Kidney glomerular epithelial cell (primary cell): Measurements from ENCODE around the gene GMDS.
A peak's percentile ranks its signal among the peaks of the same experiment; 100 is the strongest.

Source experiments
- DNase-seq: peaks from one replicate; lab custom pipeline; 2025; lab: John Stamatoyannopoulos, UW

The GMDS gene

DNA sequence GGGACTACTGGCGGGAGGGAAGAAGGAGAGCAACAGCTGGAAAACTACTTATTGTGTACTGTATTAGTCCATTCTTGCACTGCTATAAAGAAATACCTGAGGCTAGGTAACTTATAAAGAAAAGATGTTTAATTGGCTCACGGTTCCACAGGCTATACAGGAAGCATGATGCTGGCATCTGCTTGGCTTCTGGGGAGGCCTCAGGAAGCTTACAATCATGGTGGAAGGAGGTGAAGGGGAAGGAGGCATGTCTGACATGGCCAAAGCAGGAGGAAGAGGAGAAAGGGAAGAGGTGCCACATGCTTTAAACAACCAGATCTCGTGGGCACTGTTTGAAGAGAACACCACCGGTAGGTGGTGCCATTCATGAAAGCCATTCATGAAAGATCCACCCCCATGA, 67.3 kb downstream of the GMDS start:
- no peak for DNase-seq

DNA sequence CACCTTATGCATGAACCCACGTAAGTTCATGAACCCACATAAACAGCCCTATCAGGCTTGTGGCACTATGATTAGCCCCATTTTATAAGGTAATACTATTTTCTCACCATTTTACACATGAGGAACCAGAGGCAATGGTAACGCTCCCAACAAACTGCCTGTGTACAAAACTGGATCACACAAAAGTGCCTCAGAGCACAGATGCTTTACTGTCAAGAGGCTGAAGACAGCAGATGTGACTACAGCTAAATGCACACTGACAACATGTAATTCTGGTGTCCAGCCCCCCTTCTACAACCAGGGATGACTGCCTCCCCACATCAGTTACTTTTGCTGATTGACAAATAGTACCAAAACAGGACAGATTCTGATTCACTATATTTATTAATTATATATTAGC, 69.6 kb downstream of the GMDS start:
- DNase-seq = no peak

DNA sequence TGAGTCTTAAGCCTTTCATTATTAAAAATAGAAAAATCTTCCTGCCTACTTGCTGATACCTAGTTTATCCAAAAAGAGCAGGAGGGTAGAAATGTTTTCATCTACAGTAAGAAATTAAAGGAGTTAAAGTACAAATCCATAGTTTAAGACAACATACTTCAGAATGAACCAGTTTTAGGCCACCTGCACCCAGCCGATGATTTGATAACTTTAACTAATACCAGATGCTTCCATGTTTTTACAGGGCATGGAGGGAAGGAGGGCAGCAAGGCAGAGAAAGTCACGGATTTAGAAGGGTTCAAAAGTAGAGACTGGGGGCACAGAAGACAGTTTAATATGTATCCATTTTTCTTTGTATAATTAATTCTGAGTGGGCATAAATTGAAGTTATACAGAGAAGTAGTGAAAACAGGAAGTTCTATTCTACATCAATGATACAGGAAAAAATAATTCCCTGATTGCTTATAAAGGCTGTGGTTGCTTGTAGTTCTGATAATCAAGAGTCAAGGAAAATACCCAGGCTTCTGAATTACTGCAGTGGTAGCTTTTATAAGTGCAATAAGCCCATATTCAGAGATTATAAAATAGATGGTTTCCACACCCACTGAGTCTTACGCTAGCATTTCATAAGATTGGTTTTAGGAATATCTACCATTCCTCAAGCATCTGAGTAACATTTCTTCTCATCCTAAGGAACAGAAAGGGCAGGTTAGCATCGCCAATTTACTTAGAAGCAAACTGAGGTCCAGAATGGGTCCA, 72.0 kb downstream of the GMDS start:
- no peak for DNase-seq

DNA sequence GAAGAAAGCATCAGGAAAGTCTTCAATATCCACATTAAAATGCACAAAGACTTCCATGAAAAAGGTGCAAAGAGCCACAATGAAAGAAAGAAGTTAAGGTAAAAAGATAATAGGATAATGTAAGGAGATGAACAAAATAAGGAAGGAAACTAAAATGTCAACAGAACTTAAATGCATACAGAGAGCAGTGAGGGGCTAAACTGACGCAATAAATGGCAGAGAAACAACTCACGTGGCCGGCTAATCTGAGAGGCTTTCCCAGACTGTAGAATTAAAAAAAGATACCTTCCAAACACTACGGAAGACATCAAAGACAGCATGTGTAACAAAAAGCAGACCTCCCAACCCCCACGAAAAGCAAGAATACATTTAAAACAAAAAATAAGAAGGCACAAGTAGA, 73.7 kb downstream of the GMDS start:
- DNase-seq = no peak

DNA sequence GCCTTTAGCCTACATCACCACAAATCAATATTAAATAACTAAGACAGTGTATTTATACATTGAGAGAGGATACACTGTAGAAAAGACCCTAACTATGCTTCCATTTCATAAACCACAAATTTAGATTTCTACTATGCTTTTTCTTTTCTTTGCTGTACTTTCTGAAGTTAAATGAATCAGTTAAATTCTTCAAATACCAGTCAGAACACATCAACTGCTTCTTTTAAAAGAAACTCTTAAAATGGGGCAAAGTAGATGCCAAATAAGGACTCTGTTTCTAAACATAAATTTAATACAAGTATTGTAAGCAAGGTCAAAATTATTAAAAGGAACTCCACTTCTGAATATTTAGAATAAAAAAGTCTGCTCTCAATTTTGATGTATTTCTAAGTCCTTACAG, 76.9 kb downstream of the GMDS start:
- no peak for DNase-seq

DNA sequence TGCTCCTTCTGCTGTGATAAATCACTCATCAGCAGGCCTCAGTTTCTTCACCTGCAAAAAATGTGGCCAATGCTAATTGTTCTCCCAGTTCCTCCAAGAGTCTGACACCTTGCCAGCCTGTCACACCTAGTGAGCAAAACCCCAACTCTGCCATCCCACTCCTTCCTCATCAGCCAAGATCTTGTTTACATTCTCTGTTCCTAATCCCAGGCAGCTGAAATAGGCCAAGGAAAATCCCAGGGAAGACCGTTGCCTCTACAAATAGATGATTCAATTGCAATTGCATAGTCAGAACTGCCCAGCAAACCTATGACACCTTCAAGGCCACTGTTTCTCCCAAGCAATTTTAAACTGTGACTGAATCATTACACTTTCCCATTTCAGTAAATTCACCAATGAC, 78.7 kb downstream of the GMDS start:
- peak; percentile 94 for DNase-seq

DNA sequence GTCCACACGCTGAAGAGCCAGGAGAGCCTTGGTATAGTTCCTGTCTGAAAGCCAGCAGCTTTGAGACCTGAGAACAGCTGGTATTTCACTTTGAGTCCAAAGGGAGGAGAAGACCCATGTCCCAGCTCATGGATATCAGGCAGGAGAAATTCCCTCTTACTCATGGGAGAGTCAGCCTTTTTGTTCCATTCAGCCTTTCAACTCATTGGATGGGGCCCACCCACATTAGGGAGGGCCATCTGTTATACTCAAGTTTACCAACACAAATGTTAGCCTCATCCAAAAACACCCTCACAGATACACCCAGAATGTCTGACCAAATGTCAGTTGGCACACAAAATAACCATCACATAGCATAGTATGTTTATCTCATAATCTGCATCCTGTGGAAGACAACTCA, 80.1 kb downstream of the GMDS start:
- no peak for DNase-seq

DNA sequence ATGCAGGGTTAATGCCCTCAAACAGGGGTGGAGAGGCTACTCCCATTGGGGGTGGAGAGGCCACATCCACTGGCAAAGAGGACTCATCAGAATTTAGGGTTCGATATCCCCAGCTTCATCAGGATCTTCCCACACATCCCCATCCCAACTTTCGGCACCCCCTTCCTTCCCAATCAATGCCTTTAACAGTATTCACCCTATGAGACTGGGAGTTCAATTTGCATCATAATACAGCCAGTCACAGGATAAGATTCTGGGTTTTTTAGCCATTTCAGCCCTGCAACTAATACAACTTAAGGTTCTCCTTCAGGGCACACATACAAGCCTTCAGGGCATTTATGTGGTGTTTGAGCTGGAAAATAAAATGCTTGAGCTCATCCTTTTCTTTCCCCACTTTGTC, 80.9 kb downstream of the GMDS start:
- no peak for DNase-seq

DNA sequence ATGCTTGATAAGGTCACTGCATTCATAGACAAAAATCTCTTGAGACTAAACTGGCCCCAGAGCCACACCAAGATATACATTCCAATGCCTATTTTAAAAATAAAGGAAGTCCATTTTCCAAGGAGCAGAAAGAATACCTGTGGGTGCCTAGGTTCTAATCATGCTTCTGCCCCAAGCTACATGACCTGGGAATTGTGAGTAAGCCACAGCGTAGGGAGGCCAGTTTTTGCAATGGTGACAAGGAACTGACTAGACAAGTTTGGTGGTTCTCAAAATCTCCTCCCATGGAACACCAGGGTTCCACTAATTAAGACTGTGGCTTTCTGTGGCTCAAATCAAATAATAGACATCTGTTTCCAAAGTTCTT, 83.3 kb downstream of the GMDS start:
- DNase-seq = no peak

DNA sequence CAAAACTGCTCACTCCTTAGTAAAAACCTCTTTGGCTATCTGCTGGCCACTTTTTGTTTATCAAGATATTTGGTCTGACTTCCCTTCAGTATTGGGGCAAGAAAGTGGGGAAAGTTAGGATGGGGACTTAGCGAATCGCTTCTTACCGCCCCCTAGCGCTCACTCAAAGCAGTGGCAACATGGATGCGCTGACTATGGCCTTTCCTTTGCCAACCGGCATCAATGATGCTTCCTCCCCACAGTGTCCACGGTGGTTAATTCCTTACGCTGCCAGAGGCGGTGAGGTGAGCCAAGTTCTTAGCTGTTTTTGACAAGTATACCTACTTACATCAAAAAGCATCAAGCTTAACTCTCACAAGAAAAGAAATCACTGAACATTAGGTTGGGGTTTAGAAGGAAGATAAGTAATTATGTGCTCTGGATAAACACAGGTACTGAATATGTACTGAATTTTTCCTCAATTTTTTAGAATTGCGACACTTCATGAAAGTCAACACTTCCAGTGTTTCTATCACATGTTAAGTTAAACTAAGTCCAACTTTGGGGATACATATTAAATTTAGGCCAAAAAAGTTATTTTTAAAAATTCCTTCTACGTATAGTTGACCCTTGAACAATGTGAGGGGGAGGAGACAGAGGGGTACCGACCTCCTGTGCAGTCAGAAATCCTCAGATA, 86.7 kb downstream of the GMDS start:
- peak; percentile 15 for DNase-seq

DNA sequence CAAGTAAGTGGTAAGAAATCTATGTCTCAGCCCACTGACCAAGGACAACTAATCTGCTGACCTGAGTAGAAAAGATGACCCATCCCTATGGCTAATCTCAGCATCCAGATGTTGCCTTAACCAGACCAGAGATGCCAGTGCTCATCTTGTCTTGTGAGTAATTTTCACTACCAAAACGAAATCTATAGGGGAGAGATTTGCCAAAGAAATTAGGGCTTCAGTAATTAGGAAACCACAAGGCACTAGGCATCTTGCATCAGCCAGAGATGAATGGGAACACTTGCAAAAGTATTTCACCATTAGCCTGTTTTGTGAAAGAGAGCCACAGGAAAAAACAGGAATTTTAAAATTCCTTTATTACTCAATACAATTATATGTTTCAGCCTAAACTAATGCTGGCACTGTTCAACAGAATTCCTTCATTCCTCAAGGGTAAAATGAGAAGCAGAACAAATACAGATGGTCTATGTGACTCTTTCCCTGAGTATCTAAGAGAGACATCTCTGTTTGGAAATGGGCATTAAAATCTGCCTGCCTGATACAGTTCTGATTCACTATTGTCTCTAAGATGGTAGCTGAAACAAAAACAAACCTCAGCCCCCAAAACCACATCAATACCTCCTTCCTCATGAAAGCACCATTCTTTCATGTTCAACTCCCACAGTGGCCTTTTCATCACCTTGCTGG, 87.8 kb downstream of the GMDS start:
- peak; percentile 71 for DNase-seq

DNA sequence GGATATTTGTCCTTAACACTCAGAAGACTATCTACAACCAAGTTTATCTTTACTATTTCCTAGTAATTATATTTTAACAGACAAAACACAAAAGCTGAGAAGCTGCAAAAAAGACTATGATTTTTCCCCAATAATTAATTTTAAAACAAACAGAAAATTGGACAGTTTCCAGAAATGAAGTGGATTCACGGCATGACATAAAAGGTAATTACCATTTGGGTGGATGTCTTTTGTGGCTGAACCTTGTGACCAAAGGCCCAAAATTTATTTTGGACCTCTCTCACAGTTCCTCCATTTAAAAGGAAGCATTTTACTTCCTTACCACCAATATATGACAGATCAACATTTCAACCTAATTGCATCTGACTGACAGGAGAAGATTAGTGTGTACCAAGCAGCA, 90.2 kb downstream of the GMDS start:
- no peak for DNase-seq

DNA sequence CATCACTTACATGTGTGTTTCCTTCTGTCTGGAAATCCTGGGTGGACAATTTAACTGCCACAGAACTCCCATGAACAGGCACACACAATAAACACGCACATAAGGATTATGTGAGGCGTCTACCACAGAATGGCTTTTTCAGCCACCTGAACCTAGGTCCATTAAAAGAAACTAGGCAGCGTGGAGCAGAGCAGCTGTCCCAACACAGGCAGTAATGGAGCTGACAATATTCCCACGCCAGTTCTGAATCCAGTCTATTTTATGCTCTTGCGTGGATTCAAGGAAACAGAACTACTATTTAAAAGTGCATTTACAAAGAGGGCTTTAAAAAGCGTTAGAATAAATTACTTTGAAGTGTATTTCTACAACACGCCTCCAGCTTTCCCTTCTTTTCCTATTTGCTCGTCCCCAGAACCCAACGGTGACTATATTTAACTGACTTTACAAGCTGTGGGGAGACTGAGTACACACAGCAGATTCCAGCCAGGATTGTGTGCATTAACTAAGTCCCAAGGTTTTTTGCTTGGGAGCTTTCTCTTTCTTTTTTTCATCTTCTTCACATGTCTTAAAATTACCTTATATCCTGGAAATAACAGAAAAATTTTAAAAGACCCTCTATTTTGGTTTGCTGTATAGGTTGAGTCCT, 95.9 kb downstream of the GMDS start:
- DNase-seq = no peak

DNA sequence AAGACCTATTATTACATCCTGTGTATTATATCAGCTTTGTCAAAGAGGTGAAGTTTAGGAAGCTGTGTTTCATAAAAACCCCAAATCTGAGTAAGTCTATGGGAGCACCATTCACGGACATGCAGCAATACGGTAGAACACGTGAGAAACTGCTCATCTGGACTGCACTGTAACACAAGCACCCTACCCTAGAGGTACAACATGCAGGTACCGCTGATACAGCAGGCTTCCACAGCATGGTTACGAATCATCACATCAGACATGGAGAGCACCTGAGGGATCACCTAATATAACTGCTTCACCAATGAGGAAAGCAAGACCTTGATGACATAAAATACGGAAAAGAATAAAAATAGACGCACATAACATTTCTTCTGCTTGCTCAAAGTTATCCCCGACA, 96.7 kb downstream of the GMDS start:
- no peak for DNase-seq

DNA sequence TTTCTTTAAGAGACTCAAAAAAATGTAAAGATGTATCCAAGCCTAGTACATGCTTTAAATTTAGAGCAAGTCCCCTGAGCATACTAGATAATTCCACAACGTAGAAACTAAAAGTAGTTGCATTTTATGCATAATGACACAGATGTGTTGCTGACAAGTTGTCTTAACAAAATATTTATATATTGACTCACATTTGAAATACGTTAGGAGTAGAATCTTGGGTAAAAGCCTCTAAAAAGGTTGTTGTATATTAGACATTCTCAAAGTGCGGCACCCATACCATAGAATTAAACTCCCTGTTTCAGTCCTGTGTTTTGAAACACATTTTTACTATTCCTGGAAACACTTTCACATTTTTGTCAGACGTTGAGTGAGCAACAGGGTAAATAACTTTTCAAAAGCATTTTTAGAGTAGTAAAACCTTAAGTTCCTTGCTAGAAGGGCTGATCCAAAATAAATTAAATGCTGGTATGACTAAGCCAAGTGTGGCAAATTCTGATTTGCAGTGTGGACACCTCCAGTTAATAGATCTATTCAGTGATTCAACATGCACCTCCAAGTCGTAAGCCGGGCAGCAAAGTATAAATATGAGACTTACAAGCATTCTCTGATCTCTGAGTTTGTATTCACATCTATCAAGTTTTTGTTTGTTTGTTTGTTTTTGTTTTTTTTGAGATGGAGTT, 97.5 kb downstream of the GMDS start:
- DNase-seq = no peak

DNA sequence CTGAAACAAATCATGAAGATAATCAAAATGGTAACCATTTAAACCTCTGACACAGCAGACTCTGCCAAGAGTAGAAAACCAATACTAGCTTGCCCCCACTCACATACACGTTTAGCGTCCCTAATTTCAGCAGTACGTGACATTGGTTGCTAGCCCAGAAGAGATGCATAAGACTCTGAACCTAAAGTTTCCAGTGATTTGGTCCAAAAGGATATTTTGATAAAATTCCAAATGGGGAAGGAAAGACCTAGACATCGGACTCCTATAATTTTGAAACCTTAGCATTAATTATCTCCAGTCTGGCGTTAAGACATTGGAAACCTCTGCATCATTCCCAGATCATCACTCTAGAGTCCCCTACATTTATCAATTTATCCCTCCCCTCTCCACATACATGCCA, 98.1 kb downstream of the GMDS start:
- no peak for DNase-seq

DNA sequence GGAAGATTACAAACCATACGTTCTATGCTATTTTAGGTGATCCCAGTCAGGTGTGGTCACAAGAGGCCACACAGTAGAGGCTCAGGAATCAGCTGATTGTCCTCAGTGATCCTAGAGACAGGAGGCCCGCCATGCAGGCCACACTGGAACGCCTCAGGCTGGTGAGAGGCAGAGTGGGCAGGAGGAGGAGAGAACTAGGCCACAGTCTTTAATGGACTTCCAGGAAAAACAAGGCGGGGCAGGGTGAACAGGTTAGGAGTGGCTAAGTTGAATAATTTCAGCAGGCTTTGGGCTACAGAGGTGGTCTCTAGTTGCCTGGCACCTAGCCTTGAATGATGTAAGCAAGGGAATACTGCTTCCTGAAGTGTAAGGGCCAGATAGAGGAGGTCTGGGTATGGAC, 101.2 kb downstream of the GMDS start:
- DNase-seq = no peak

DNA sequence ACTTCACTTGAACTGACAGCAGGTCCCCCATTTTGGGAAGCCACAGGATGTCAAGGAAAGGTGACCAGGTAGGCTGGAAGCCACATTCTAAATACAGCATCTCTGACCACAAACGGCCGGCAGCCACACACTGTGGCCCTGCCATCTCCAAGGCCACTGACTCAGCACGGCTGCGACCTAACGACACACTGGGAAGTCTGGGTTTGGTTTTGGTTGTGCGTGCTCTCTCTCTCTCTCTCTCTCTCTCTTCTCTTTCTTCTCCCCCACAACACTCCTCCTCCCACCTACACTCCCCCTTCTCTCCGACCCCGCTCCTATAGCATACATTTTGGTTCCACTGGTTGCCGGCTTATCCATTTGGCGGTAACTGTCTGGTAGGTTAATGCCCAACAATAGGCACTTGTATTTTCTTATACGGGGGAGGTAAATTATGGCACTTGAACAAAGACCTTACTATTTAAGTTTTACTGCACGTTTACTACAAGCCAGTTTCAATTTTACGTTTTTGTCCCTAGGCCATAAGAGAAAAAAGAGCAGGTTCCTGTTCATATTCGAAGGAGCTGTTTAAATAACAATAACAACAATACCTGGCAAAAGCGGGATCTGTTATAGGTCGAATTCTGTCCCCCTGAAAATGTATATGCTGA, 103.6 kb downstream of the GMDS start:
- no peak for DNase-seq

DNA sequence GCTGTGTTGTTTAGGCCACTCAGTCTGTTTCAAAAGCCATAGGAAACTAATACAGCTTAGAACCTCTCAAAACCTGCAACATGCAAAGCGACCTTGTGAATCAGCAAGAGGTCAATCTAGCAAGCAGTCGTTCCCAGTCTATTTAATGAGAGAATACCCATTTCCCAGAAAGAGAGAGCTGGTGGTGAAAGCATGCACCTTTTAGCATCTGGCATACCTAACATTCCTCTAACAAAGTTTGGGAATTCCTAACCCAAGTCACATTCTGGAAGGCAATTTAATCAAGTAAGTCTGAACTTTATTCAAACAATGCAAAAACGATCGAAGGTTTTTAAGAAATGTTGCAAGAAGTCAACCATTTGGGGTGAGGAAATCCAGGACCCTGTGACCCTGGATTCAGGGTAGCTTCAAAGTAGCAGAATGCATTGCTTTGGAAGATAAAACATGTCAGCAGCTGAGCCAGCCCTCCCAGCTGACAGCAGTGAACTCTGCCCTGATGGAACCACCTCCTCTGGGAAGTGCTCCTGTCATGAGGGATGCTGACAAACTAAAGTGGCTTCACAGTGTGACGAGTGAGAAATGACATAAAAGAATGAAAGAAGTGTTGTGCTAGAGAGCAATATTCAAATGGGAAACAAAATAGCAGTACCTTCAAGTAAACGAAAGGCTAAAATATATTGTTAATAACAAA, 104.8 kb downstream of the GMDS start:
- no peak for DNase-seq

DNA sequence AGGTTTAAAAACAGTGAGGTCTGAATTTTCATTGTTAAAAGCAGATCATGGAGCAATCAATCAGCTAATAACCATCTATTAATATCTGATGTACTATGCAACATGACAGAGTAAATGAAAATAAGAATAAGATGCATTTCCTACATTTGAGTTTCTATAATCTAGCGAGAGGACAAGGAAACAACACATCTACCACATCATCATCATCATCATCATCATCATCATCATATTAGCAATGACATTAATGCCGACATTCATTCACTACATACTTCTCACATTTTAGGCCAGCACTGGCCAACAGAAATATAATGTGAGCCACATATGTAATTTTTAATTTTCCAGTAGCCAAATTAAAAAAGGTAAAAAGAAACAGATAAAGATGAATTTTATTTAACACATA, 110.0 kb downstream of the GMDS start:
- no peak for DNase-seq

DNA sequence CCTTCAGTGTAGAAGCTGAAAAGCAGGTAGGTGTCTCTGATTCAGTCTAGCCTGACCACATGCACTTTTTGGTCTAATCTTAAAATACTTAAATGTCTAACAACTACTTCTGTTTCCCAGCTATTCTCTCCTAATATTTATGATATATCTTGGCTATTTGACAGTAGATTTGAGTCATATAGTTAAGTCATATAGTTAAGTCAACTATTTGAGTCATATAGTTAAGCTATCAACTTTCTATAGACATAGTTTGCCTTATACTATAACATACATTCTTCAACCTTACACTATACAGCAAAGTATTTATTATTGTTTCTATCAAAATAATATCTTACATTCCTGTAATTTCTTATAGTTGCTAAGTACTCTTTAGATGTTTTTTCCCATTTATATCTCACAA, 110.9 kb downstream of the GMDS start:
- no peak for DNase-seq
